Cardiac muscle cell (in vitro differentiated cells and primary cell): ENCODE measurements around the gene FAR2. TPM values are rescaled to one million over a fixed set of nuclear protein-coding genes. Genes with fewer than 3 reads are reported as not detected.
A peak's percentile ranks its signal among the peaks of the same experiment; 100 is the strongest.
"Not testable (repeated sequence)": the region's sequence is repeated elsewhere in the genome, so short reads cannot be mapped to it uniquely, and the experiment has no call there.

Source experiments
- DNase-seq, 2 donors: peaks; one replicate each; pipeline versions ENCODE4 v3.0.0 to v3.0.0-alpha.2; 2010 to 2017; ENCODE audit warnings: low read depth in 1 of 2, low spot score in 1 of 2
- H3K27ac ChIP-seq: fragments of 200-600 bp; sonication (generic); 2 replicates; pipeline ENCODE4 v1.5.1; 2016
- H3K27me3 ChIP-seq: fragments of 200-600 bp; sonication (generic); 2 replicates; pipeline ENCODE4 v1.6.0; 2016; ENCODE audit warnings: control low read depth
- H3K36me3 ChIP-seq: fragments of 200-600 bp; sonication (generic); 2 replicates; pipeline ENCODE4 v1.5.1; 2016; ENCODE audit warnings: control low read depth
- H3K4me1 ChIP-seq: fragments of 200-600 bp; sonication (generic); 2 replicates; pipeline ENCODE4 v1.8.1; 2017; ENCODE audit warnings: low read depth, mild to moderate bottlenecking, mixed run types
- H3K4me3 ChIP-seq: fragments of 200-600 bp; sonication (generic); 2 replicates; pipeline ENCODE4 v1.5.1; 2016; ENCODE audit warnings: mild to moderate bottlenecking
- H3K9me3 ChIP-seq: fragments of 200-600 bp; sonication (generic); 2 replicates; pipeline ENCODE4 v1.5.1; 2017; ENCODE audit warnings: low read depth, mild to moderate bottlenecking, control low read depth
- polyA plus RNA-seq: library from polyadenylated mRNA; unstranded; fragments of >200 nt; fragmentation: Nextera tagmentation; extraction: Ambion mirVana; gene quantifications from 2 replicates; pipeline ENCODE4 v1.2.1, GENCODE V29; 2016
- total RNA-seq: library from RNA; depleted of rRNA; stranded (reverse); fragments of >200 nt; gene quantifications from 2 replicates; pipeline ENCODE4 v1.2.3, GENCODE V29; 2016
- TF ChIP-seq, protein P1 (sequence below): IDR thresholded peaks from 2 replicates; pipeline ENCODE4 v1.5.1; 2012; ENCODE audit warnings: low read depth, mild to moderate bottlenecking, low read length

The FAR2 gene
- total and polyA plus RNA-seq, 2 experiments from 2014 or later = 0.38 to 0.42 TPM

DNA sequence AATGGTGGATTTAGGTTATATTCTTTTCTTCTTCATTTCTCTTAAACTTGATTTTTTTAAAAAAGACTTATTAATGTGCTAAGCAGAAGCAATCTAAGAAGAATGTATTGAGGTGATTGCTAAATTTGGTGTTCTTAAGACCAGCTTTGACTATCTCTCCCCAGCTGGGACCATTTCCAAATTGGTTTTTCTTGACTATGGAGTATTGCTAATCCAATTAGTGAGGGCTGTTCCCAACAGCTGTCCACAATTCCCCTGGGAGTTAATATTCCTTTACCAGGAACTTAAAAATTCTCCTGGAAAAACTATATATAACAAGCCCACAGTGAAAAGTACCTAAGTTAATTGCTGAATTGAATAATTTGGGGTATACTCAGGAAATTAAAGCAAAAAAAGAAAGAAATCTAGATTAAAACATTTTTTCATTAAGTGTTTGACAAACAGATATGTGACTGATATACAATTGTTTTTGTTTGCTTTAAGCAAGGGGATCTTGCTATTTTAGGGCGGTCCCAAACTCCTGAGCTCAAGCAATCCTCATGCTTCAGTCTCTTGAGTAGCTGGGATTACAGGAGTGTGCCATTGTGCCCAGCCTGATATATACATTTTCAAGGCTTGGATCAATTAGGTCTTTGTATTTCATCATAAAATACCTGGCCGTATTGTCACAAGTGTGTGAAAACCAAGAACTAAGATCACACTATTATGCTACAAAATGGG lies 105.0 kb downstream of the FAR2 start:
- H3K9me3 ChIP-seq = no peaks in the 10 kb centered on the region
- peak in 1 of 2 donors; percentile 36 for DNase-seq
- no peak overlapping the region for H3K4me3 ChIP-seq
- no peaks in the 10 kb centered on the region for H3K27me3 ChIP-seq
- no peak overlapping the region for H3K27ac ChIP-seq
- TF ChIP-seq, protein P1, sequence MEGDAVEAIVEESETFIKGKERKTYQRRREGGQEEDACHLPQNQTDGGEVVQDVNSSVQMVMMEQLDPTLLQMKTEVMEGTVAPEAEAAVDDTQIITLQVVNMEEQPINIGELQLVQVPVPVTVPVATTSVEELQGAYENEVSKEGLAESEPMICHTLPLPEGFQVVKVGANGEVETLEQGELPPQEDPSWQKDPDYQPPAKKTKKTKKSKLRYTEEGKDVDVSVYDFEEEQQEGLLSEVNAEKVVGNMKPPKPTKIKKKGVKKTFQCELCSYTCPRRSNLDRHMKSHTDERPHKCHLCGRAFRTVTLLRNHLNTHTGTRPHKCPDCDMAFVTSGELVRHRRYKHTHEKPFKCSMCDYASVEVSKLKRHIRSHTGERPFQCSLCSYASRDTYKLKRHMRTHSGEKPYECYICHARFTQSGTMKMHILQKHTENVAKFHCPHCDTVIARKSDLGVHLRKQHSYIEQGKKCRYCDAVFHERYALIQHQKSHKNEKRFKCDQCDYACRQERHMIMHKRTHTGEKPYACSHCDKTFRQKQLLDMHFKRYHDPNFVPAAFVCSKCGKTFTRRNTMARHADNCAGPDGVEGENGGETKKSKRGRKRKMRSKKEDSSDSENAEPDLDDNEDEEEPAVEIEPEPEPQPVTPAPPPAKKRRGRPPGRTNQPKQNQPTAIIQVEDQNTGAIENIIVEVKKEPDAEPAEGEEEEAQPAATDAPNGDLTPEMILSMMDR = no peak
- no peaks in the 10 kb centered on the region for H3K36me3 ChIP-seq
- no peaks in the 10 kb centered on the region for H3K4me1 ChIP-seq

DNA sequence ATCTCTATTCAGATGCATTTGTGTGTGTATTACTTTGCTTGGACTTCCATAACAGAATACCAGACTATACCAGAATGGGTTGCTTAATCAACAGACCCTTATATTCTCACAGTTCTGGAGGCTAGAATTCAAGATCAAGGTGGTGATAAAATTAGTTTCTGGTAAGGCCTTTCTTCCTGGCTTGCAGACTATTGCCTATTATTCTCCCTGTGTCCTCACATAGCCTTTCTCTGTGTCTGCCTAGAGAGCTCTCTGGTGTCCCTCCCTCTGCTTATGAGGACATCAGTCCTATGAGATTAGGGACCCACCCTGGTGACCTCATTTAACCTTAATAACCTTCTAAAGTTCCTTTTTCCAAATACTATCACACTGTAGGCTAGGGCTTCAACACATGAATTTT lies 106.0 kb downstream of the FAR2 start:
- Histone ChIP-seq H3K36me3 (no peaks in the 10 kb centered on the region), H3K9me3 (no peaks in the 10 kb centered on the region)
- no peak for DNase-seq

DNA sequence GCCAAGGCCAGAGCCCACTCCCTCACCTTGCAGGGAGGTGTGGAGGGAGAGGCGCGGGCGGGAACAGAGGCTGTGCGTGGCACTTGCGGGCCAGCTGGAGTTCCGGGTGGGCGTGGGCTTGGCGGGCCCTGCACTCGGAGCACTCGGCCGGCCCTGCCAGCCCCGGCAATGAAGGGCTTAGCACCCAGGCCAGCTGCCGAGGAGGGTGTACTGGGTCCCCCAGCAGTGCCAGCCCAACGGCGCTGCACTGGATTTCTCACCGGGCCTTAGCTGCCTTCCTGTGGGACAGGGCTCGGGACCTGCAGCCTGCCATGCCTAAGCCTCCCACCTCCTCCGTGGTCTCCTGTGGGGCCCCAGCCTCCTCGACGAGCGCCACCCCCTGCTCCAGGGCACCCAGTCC lies 107.5 kb downstream of the FAR2 start:
- Histone ChIP-seq H3K9me3 (no peaks in the 10 kb centered on the region), H3K4me3 (no peak overlapping the region), H3K27me3 (no peaks in the 10 kb centered on the region), H3K36me3 (no peaks in the 10 kb centered on the region), H3K4me1 (no peaks in the 10 kb centered on the region), H3K27ac (no peak overlapping the region)
- TF ChIP-seq, protein P1 = no peak
- DNase-seq = no peak

More for the DNA sequence above, 106.0 kb downstream of the FAR2 start:
- Histone ChIP-seq H3K4me1 (no peaks in the 10 kb centered on the region), H3K27me3 (no peaks in the 10 kb centered on the region), H3K4me3 (no peak overlapping the region), H3K27ac (no peak overlapping the region)
- TF ChIP-seq, protein P1 = no peak

DNA sequence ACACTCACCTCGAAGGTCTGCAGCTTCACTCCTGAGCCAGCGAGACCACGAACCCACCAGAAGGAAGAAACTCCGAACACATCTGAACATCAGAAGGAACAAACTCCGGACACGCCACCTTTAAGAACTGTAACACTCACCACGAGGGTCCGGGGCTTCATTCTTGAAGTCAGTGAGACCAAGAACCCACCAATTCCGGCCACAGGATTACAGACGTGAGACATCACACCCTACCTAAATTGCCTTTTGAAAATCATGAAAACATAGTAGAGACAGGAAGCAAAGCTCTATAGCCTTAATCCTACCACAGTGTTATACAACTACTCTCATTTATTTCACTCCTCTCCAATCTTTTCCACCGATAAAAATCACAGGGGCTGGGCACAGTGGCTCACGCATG lies 108.6 kb downstream of the FAR2 start:
- H3K27ac ChIP-seq, H3K4me1 ChIP-seq, H3K36me3 ChIP-seq, H3K9me3 ChIP-seq, H3K4me3 ChIP-seq, DNase-seq, H3K27me3 ChIP-seq: not testable (repeated sequence)

DNA sequence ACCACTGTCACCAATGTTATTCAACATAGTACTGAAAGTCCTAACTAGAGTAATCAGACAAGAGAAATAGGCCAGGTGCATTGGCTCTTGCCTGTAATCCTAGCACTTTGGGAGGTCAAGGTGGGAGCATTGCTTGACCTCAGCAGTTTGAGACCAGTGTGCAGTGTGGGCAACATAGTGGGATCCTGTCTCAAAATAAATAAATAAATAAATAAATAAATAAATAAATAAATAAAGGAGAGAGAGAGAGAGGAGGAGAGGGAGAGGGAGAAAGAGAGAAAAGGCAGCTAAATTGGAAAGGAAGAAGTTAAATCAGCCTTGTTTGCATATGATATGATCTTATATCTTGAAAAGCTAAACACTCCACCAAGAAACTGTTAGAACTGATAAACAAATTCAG lies 115.3 kb downstream of the FAR2 start:
- TF ChIP-seq, protein P1 = no peak
- Histone ChIP-seq H3K27me3 (no peaks in the 10 kb centered on the region), H3K4me1 (no peaks in the 10 kb centered on the region), H3K36me3 (no peaks in the 10 kb centered on the region), H3K9me3 (no peaks in the 10 kb centered on the region), H3K27ac (no peak overlapping the region), H3K4me3 (no peak overlapping the region)
- no peak for DNase-seq

DNA sequence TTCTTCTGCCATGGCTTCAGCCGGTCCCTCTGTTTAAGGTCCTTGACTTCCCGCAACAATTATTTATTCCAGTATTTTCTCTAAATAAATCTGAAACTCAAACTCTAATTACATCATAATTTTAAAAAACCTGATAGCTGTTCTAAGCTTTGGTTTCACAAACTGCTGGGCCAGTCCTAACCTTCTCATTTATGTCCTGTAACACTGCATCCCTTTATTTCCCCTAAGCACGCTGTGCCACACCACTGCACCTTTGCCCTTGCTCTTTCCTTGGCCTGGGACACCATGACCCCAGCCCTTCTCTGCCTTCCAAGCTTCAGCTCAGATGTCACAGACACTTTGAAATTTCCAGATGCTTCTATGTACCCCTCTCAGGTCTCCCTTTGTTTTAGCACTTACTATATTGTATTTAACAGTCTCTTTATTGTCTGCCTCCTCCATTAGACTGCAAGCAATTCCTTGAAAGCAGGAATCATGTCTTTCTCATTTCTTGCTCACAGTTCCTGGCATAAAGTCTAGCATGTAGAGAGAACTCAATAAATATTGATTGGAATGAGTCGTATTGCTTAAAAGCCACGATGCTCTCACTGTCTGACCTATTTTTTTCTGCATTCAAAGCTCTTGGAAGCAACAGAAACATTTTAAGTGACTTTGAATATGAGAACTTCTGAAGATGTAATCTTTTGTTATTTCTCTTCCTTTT lies 120.8 kb downstream of the FAR2 start:
- TF ChIP-seq, protein P1 = no peak
- H3K4me3 ChIP-seq = no peak overlapping the region
- no peaks in the 10 kb centered on the region for H3K9me3 ChIP-seq
- H3K27ac ChIP-seq = no peak overlapping the region
- H3K4me1 ChIP-seq = no peaks in the 10 kb centered on the region
- H3K27me3 ChIP-seq = no peaks in the 10 kb centered on the region
- H3K36me3 ChIP-seq = no peaks in the 10 kb centered on the region
- DNase-seq = no peak
